ENCODE measurements around the gene GREM1.

The GREM1 gene

GRCh38 chr15:32790352-32790999 is 72.7 kb downstream of the GREM1 start:
- DNase-seq, result no peak

- DNase-seq, result no peak
Measured at GRCh38 chr15:32792436-32792835, 74.6 kb downstream of the GREM1 start.

Measured in activated CD4-positive, alpha-beta T cell treated with anti-CD3 and anti-CD28 coated beads, Interleukin-2, amount 50 U/mL, for 4 hours (primary cell).